Measurements from ENCODE around the gene ACP4. TPM values are rescaled to one million over a fixed set of nuclear protein-coding genes. Genes with fewer than 3 reads are reported as not detected.

Gene ACP4
- polyA plus RNA-seq, 1 donor: 0.09 TPM

DNA sequence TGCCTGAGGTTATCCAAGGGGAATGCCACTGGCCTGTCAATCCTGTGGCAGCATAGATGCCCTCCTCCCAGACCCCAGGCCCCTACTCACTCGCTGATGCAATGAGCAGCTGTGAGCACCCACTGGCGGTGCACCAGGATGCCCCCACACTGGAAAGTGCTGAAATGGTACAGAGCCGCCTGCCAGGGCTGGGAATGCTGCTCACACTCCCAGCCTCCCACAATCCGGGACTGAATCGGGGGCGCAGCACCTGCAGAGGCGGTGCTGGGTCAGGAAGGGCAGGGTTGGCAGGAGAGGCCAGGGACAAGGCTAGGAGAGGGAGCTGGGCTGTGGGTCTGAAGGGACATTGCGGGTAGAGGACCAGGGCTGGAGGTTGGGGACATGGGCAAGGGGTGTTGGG, 31.4 kb downstream of the ACP4 start:
- Histone ChIP-seq H3K4me3 (ENCODE audit: low read length) (no peak overlapping the region), H3K27ac (ENCODE audit: low read length) (no peak overlapping the region), H3K4me1 (ENCODE audit: control insufficient read depth, insufficient read depth, low read length) (peaks cover 31% of the 10 kb centered on the region), H3K9me3 (ENCODE audit: control insufficient read depth, low read depth, low read length) (peaks cover 5% of the 10 kb centered on the region), H3K36me3 (ENCODE audit: control insufficient read depth, insufficient read depth, low read length) (no peaks in the 10 kb centered on the region), H3K27me3 (ENCODE audit: control insufficient read depth, insufficient read depth, low read length) (peaks cover 37% of the 10 kb centered on the region)
- no CpG with 5 or more reads among the region's 8 CpGs for WGBS (ENCODE audit: insufficient coverage, low lambda C conversion rate)
- DNase-seq: no peak

DNA sequence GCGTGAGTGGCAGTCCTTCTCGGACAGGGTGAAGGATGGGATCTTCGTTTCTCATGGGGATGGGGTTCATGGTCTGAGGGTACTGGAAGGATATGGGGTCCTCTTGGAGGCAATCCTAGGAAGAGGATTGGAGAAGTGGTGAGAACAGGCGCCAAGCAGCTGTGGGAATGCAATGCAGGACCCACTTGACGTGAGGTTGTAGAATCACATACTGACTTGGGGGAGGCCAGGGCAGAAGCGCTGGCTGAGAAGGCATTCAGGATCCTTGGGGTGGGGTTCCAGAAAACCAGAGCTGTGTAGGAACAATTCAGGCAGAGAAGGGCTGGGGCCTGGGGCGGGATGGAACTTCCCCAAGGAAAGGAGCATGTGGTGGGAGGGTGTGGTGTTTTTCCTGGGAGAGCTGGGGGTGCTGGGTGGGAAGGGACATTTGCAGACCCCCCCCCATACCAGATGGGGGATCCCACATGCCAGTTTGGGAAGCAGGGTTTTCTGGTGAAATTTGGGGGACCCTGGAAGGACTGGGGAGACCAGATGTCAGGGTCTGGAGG, 32.5 kb downstream of the ACP4 start:
- Histone ChIP-seq H3K4me1 (ENCODE audit: control insufficient read depth, insufficient read depth, low read length) (peaks cover 31% of the 10 kb centered on the region), H3K9me3 (ENCODE audit: control insufficient read depth, low read depth, low read length) (peaks cover 9% of the 10 kb centered on the region), H3K27me3 (ENCODE audit: control insufficient read depth, insufficient read depth, low read length) (peaks cover 29% of the 10 kb centered on the region), H3K4me3 (ENCODE audit: low read length) (no peak overlapping the region), H3K27ac (ENCODE audit: low read length) (peak overlapping the region; percentile 3), H3K36me3 (ENCODE audit: control insufficient read depth, insufficient read depth, low read length) (no peaks in the 10 kb centered on the region)
- WGBS (ENCODE audit: insufficient coverage, low lambda C conversion rate): no CpG with 5 or more reads among the region's 7 CpGs
- DNase-seq: no peak

GRCh38 chr19:50823389-50824042, 33.3 kb downstream of the ACP4 start, which contains the start of gene KLK1:
TSS of gene KLK1 (minus strand) at chr19:50823787. CDS start at chr19:50823748, 39 bp downstream.
- no CpG with 5 or more reads among the region's 14 CpGs for WGBS (ENCODE audit: insufficient coverage, low lambda C conversion rate)
- H3K4me3 ChIP-seq (ENCODE audit: low read length): no peak within 1 kb of the TSS
- peak within 1 kb of the TSS; percentile 3 for H3K27ac ChIP-seq (ENCODE audit: low read length)
- H3K27me3 ChIP-seq (ENCODE audit: control insufficient read depth, insufficient read depth, low read length): peaks cover 22% of the 10 kb centered on the region
- H3K9me3 ChIP-seq (ENCODE audit: control insufficient read depth, low read depth, low read length): peaks cover 5% of the 10 kb centered on the region
- peaks cover 27% of the 10 kb centered on the region for H3K4me1 ChIP-seq (ENCODE audit: control insufficient read depth, insufficient read depth, low read length)
- DNase-seq: peak; percentile 67 to 82
- H3K36me3 ChIP-seq (ENCODE audit: control insufficient read depth, insufficient read depth, low read length): no peaks in the 10 kb centered on the region

- Histone ChIP-seq H3K4me1 (ENCODE audit: control insufficient read depth, insufficient read depth, low read length) (peaks cover 13% of the 10 kb centered on the region), H3K36me3 (ENCODE audit: control insufficient read depth, insufficient read depth, low read length) (no peaks in the 10 kb centered on the region), H3K9me3 (ENCODE audit: control insufficient read depth, low read depth, low read length) (peaks cover 5% of the 10 kb centered on the region), H3K4me3 (ENCODE audit: low read length) (no peak overlapping the region), H3K27me3 (ENCODE audit: control insufficient read depth, insufficient read depth, low read length) (peaks cover 5% of the 10 kb centered on the region), H3K27ac (ENCODE audit: low read length) (no peak overlapping the region)
- DNase-seq: no peak
- WGBS (ENCODE audit: insufficient coverage, low lambda C conversion rate): no CpG with 5 or more reads among the region's 43 CpGs
Measured at GRCh38 chr19:50826492-50827240, 36.5 kb downstream of the ACP4 start.

DNA sequence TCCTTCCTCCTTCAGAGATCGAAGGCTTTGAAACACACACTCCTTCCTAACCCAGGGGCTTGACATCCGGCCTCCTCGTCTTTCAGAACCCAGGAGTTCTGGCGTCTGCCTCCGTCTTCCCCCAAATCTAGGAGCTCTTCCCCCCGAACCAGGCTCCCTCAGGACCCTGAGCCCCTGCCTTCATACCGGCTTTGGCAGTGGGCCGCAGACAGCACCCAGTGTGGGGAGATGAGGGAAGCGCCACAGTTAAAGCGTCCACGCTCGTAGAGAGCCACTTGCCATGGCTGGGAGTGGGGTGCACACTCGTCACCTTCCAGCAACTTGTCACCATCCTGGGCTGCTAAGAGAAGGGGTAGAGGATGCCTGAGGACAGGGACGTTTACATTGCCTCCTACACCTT, 37.3 kb downstream of the ACP4 start:
- H3K36me3 ChIP-seq (ENCODE audit: control insufficient read depth, insufficient read depth, low read length): no peaks in the 10 kb centered on the region
- no peak overlapping the region for H3K4me3 ChIP-seq (ENCODE audit: low read length)
- no peak overlapping the region for H3K27ac ChIP-seq (ENCODE audit: low read length)
- no peak for DNase-seq
- H3K9me3 ChIP-seq (ENCODE audit: control insufficient read depth, low read depth, low read length): peaks cover 5% of the 10 kb centered on the region
- WGBS (ENCODE audit: insufficient coverage, low lambda C conversion rate): no CpG with 5 or more reads among the region's 14 CpGs
- H3K27me3 ChIP-seq (ENCODE audit: control insufficient read depth, insufficient read depth, low read length): peaks cover 2% of the 10 kb centered on the region
- H3K4me1 ChIP-seq (ENCODE audit: control insufficient read depth, insufficient read depth, low read length): peaks cover 13% of the 10 kb centered on the region

GRCh38 chr19:50829801-50830200, 39.6 kb downstream of the ACP4 start:
- no peaks in the 10 kb centered on the region for H3K36me3 ChIP-seq (ENCODE audit: control insufficient read depth, insufficient read depth, low read length)
- peaks cover 5% of the 10 kb centered on the region for H3K9me3 ChIP-seq (ENCODE audit: control insufficient read depth, low read depth, low read length)
- H3K27ac ChIP-seq (ENCODE audit: low read length): no peak overlapping the region
- 60% methylated on average over 1 of the region's 5 CpGs for WGBS (ENCODE audit: insufficient coverage, low lambda C conversion rate)
- H3K27me3 ChIP-seq (ENCODE audit: control insufficient read depth, insufficient read depth, low read length): peaks cover 2% of the 10 kb centered on the region
- H3K4me1 ChIP-seq (ENCODE audit: control insufficient read depth, insufficient read depth, low read length): no peaks in the 10 kb centered on the region
- no peak overlapping the region for H3K4me3 ChIP-seq (ENCODE audit: low read length)
- no peak for DNase-seq

- Histone ChIP-seq H3K36me3 (ENCODE audit: control insufficient read depth, insufficient read depth, low read length) (no peaks in the 10 kb centered on the region), H3K27me3 (ENCODE audit: control insufficient read depth, insufficient read depth, low read length) (peaks cover 8% of the 10 kb centered on the region), H3K27ac (ENCODE audit: low read length) (peak overlapping the region; percentile 29), H3K4me3 (ENCODE audit: low read length) (no peak overlapping the region), H3K4me1 (ENCODE audit: control insufficient read depth, insufficient read depth, low read length) (peaks cover 2% of the 10 kb centered on the region), H3K9me3 (ENCODE audit: control insufficient read depth, low read depth, low read length) (peaks cover 5% of the 10 kb centered on the region)
- no CpG with 5 or more reads among the region's 17 CpGs for WGBS (ENCODE audit: insufficient coverage, low lambda C conversion rate)
- peak in 1 of 2 donors; percentile 22 for DNase-seq
Measured at GRCh38 chr19:50830266-50831025, 40.2 kb downstream of the ACP4 start.

- Histone ChIP-seq H3K27ac (ENCODE audit: low read length) (no peak overlapping the region), H3K4me1 (ENCODE audit: control insufficient read depth, insufficient read depth, low read length) (peaks cover 6% of the 10 kb centered on the region), H3K4me3 (ENCODE audit: low read length) (no peak overlapping the region), H3K27me3 (ENCODE audit: control insufficient read depth, insufficient read depth, low read length) (peaks cover 11% of the 10 kb centered on the region), H3K9me3 (ENCODE audit: control insufficient read depth, low read depth, low read length) (peaks cover 5% of the 10 kb centered on the region), H3K36me3 (ENCODE audit: control insufficient read depth, insufficient read depth, low read length) (no peaks in the 10 kb centered on the region)
- no peak for DNase-seq
- WGBS (ENCODE audit: insufficient coverage, low lambda C conversion rate): no CpG with 5 or more reads among the region's 7 CpGs
Measured at GRCh38 chr19:50831026-50831396, 40.8 kb downstream of the ACP4 start.

- Histone ChIP-seq H3K36me3 (ENCODE audit: control insufficient read depth, insufficient read depth, low read length) (no peaks in the 10 kb centered on the region), H3K4me3 (ENCODE audit: low read length) (no peak overlapping the region), H3K4me1 (ENCODE audit: control insufficient read depth, insufficient read depth, low read length) (peaks cover 6% of the 10 kb centered on the region), H3K27ac (ENCODE audit: low read length) (no peak overlapping the region), H3K27me3 (ENCODE audit: control insufficient read depth, insufficient read depth, low read length) (peaks cover 17% of the 10 kb centered on the region), H3K9me3 (ENCODE audit: control insufficient read depth, low read depth, low read length) (no peaks in the 10 kb centered on the region)
- WGBS (ENCODE audit: insufficient coverage, low lambda C conversion rate): no CpG with 5 or more reads among the region's 8 CpGs
- DNase-seq: no peak
Measured at GRCh38 chr19:50832666-50833065, 42.5 kb downstream of the ACP4 start.

GRCh38 chr19:50833117-50833801, 43.0 kb downstream of the ACP4 start, which contains the start of gene KLK15:
TSS of gene KLK15 (minus strand) at chr19:50833574. CDS start at chr19:50831492, 2,082 bp downstream.
- Histone ChIP-seq H3K27ac (ENCODE audit: low read length) (no peak within 1 kb of the TSS), H3K9me3 (ENCODE audit: control insufficient read depth, low read depth, low read length) (no peaks in the 10 kb centered on the region), H3K27me3 (ENCODE audit: control insufficient read depth, insufficient read depth, low read length) (peaks cover 17% of the 10 kb centered on the region), H3K4me3 (ENCODE audit: low read length) (no peak within 1 kb of the TSS), H3K4me1 (ENCODE audit: control insufficient read depth, insufficient read depth, low read length) (peaks cover 6% of the 10 kb centered on the region), H3K36me3 (ENCODE audit: control insufficient read depth, insufficient read depth, low read length) (no peaks in the 10 kb centered on the region)
- no peak for DNase-seq
- no CpG with 5 or more reads among the region's 8 CpGs for WGBS (ENCODE audit: insufficient coverage, low lambda C conversion rate)

Data from large intestine (tissue), 3 donors.